Measurements from ENCODE around the gene POLR2H.

POLR2H gene

DNA sequence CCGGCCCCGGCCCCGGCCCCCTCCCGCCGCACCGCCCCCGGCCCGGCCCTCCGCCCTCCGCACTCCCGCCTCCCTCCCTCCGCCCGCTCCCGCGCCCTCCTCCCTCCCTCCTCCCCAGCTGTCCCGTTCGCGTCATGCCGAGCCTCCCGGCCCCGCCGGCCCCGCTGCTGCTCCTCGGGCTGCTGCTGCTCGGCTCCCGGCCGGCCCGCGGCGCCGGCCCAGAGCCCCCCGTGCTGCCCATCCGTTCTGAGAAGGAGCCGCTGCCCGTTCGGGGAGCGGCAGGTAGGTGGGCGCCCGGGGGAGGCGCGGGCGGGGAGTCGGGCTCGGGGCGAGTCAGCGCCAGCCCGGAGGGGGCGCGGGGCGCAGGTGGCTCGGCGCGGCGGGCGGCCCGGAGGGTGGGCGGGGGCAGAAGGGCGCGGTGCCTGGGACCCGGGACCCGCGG, 18.7 kb downstream of the POLR2H start:
- DNase-seq: peak in 37 of 42 donors; percentile 41 to 83 (median 67)
- intact Hi-C loops (cut with DNase I): no loop called here

DNA sequence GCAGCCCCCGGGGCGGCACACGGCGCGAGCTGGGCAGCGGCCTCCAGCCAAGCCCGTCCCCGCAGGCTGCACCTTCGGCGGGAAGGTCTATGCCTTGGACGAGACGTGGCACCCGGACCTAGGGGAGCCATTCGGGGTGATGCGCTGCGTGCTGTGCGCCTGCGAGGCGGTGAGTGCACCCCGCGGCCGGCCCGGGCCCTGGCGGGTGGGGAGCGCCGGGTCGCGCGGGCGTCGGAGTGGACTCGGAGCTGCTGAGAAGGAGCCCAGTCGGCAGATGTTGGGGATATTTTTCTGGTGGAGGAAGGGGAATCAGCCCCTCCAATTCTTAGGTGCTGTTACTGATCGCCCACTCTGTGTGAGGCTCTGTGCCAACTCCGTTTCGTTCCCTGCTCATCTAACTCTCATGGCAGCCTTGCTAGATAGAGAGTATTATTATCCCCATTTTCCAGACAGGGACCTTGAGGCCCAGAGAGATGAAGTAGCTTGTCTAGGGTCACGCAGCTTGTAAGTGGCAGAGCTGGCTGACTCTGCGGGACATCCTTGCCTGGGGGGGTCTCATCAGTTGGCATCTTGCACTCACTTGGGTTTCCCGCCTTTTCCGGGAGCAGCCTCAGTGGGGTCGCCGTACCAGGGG, 19.2 kb downstream of the POLR2H start:
- DNase-seq: peak in 2 of 42 donors; percentile 26 to 45
- intact Hi-C loops (cut with DNase I): no loop called here

DNA sequence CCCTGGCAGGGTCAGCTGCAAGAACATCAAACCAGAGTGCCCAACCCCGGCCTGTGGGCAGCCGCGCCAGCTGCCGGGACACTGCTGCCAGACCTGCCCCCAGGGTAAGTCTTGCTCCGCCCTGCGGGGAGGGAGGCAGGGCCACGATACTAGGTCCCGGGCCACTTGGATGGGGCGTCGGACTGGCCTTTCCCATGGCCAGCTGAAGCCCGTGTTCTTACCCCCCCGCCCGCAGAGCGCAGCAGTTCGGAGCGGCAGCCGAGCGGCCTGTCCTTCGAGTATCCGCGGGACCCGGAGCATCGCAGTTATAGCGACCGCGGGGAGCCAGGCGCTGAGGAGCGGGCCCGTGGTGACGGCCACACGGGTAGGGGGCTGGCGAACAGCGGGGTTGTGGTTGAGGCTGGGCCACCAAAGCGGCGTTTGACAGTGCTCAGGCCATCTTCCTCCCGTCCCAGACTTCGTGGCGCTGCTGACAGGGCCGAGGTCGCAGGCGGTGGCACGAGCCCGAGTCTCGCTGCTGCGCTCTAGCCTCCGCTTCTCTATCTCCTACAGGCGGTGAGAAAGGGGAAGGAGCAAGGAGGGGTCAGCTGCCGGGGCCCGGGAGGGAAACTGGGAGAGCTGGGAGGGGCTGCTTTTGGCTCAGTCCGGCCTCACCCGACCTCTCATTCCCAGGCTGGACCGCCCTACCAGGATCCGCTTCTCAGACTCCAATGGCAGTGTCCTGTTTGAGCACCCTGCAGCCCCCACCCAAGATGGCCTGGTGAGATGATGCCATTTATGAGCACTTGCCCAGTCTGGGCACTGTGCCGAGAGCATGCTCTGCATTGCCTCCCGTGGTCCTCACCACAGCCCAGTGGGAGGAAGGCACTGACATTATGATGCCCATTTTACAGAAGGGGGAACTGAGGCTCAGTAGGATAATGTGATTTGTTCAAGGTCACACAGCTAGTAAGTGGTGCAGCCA, 20.0 kb downstream of the POLR2H start:
- DNase-seq: peak in 1 of 42 donors; percentile 14
- intact Hi-C loops (cut with DNase I): no loop called here

DNA sequence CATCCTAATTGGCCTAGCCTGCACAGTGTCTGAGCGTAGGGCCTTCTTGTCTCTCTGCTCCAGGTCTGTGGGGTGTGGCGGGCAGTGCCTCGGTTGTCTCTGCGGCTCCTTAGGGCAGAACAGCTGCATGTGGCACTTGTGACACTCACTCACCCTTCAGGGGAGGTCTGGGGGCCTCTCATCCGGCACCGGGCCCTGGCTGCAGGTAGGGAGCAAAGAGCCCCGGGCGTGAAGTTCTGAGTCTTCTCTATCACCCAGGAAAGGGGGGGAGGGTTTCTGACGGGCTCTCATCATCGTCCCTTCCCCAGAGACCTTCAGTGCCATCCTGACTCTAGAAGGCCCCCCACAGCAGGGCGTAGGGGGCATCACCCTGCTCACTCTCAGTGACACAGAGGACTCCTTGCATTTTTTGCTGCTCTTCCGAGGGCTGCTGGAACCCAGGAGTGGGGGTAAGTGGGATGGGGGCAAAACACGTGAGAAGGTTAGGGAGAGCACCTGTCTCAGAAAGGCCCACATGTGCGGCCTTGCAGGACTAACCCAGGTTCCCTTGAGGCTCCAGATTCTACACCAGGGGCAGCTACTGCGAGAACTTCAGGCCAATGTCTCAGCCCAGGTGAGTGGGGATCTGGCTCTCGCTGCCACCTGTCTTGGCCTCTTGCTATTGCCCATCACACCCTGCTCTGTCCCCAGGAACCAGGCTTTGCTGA, 21.0 kb downstream of the POLR2H start:
- intact Hi-C loops (cut with DNase I): no loop called here

DNA sequence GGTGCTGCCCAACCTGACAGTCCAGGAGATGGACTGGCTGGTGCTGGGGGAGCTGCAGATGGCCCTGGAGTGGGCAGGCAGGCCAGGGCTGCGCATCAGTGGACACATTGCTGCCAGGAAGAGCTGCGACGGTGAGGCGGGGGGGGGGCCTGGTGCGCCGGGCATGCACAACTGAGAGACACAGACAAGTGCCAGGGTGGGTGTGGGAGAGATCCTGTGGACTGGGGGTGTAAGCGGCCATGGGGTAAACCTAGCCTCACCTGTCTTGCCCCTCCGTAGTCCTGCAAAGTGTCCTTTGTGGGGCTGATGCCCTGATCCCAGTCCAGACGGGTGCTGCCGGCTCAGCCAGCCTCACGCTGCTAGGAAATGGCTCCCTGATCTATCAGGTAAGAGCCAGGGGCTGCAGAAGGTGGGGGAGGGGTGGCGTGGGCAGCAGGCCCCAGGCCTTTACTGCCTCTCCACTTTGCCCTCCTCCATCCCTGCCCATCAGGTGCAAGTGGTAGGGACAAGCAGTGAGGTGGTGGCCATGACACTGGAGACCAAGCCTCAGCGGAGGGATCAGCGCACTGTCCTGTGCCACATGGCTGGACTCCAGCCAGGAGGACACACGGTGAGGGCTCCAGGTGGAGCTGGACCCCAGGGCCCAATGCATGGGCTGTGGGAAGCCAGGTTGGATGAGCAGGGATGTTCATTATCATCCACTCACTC, 21.7 kb downstream of the POLR2H start:
- DNase-seq: peak in 1 of 42 donors; percentile 16
- intact Hi-C loops (cut with DNase I): no loop called here

More for the DNA sequence above, 21.0 kb downstream of the POLR2H start:
- DNase-seq: peak in 2 of 42 donors; percentile 15 to 19

DNA sequence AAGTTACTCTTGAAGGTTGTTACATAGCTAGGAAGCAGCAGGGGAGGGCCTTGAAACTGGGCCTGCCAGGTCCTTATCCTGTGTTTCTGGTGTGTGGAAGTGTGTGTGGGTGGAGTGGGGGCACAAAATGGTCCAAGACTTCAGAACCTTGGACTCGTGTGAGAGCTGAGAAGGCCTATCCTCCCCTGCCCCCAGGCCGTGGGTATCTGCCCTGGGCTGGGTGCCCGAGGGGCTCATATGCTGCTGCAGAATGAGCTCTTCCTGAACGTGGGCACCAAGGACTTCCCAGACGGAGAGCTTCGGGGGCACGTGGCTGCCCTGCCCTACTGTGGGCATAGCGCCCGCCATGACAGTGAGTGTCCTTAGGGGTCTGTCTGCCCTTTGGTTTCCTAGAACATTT, 22.8 kb downstream of the POLR2H start:
- intact Hi-C loops (cut with DNase I): no loop called here
- peak in 1 of 42 donors; percentile 16 for DNase-seq

DNA sequence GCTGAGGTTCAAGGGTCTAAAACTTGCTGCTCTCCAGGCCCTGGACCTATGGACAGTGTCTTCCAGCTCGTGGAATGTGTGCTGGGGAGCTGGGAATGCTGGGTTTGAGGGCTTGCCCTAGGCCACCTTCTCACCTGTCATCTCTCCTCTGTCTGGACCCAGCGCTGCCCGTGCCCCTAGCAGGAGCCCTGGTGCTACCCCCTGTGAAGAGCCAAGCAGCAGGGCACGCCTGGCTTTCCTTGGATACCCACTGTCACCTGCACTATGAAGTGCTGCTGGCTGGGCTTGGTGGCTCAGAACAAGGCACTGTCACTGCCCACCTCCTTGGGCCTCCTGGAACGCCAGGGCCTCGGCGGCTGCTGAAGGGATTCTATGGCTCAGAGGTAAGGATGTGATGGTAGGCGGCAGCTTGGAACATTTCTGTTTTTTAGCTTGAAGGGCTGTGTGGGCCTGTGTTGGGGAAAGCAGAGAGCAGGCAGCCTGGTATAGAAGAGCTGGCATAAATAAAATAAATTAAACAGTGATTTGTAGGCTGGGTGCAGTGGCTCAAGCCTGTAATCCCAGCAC, 23.4 kb downstream of the POLR2H start:
- intact Hi-C loops (cut with DNase I): no loop called here
- DNase-seq: peak in 13 of 42 donors; percentile 5 to 75 (median 40)

DNA sequence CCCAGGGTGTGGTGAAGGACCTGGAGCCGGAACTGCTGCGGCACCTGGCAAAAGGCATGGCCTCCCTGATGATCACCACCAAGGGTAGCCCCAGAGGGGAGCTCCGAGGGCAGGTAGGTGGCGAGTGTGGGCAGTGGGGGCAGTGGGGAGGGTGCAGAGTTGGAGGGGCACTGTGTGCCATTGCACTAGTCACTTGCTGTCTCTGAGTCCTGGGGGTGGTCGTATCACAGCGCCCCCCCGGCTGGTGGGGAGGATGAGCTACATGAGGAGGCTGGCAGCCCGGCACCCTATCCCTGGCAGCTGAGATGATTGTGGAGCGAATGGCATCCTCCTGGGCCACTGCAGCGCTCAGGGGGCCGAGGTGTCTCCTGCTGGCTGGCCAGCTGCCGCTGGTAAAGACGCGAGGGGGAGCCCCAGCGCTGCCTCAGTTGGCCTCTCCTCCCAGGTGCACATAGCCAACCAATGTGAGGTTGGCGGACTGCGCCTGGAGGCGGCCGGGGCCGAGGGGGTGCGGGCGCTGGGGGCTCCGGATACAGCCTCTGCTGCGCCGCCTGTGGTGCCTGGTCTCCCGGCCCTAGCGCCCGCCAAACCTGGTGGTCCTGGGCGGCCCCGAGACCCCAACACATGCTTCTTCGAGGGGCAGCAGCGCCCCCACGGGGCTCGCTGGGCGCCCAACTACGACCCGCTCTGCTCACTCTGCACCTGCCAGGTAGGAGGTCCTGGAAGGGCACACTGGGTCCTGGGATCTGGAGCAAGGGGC, 24.7 kb downstream of the POLR2H start:
- intact Hi-C loops (cut with DNase I): no loop called here
- DNase-seq: peak in 2 of 42 donors; percentile 23 to 26

DNA sequence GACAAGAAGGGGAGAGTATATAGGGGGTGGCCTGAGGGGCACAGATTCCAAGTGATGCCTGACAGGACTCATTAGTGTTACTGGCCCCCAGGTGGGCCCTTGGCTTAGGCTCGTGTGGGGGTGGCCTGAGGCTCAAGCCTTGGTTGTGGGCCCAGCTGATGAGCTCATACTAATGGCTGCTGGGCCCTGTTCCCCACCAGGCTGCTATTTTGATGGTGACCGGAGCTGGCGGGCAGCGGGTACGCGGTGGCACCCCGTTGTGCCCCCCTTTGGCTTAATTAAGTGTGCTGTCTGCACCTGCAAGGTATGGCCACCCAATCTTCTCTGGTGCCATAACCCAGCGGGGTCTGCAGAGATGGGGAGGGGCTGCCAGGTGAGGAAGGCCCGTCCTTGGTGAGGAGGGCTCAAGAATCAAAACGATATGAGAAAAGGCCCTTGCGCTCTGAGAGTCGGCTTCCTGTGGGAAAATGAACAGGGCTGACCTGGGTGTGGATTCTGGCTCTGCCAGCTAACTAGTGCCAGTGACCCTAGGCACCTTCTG, 25.7 kb downstream of the POLR2H start:
- intact Hi-C loops (cut with DNase I): no loop called here
- DNase-seq: peak in 1 of 42 donors; percentile 7

DNA sequence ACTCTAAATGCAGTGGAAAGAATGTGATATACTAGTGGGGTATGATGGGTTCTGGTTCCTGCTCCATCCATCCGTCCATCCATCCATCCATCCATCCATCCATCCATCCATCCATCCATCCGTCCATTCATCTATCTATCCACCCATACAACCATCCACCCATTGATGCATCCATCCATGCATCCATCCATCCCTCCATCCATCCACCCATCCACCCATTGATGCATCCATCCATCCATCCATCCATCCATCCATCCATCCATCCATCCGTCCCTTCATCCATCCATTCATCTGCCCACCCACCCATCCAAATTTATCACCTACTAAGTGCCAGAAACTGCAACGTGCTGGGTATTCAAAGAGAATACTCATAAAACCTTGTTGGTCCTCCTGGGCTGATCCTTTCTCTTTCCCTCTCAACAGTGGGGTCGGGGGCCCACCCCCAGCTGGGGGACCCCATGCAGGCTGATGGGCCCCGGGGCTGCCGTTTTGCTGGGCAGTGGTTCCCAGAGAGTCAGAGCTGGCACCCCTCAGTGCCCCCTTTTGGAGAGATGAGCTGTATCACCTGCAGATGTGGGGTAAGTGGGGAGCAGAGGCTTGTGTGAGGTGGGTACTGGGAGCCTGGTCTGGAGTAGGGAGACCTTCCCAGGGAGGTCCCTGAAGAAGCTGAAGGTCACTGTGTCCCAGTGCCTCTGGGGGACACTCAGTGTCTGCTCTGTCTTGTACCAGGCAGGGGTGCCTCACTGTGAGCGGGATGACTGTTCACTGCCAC, 26.8 kb downstream of the POLR2H start:
- intact Hi-C loops (cut with DNase I): no loop called here

DNA sequence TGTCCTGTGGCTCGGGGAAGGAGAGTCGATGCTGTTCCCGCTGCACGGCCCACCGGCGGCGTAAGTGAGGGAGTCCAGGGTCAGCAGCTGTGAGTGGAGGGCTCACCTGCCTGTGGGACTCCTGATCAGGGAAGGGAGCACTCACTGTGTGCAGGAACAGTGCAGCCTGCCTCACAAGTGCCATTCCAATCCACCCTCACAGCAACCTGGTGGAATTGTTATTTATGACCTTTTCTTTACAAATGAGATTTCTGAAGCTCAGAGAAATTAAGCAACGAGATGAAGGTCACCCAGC, 27.4 kb downstream of the POLR2H start:
- DNase-seq: no peak
- intact Hi-C loops (cut with DNase I): no loop called here

More for the DNA sequence above, 26.8 kb downstream of the POLR2H start:
- DNase-seq: no peak

DNA sequence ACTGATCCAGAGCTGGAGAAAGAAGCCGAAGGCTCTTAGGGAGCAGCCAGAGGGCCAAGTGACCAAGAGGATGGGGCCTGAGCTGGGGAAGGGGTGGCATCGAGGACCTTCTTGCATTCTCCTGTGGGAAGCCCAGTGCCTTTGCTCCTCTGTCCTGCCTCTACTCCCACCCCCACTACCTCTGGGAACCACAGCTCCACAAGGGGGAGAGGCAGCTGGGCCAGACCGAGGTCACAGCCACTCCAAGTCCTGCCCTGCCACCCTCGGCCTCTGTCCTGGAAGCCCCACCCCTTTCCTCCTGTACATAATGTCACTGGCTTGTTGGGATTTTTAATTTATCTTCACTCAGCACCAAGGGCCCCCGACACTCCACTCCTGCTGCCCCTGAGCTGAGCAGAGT, 27.9 kb downstream of the POLR2H start:
- intact Hi-C loops (cut with DNase I): no loop called here

DNA sequence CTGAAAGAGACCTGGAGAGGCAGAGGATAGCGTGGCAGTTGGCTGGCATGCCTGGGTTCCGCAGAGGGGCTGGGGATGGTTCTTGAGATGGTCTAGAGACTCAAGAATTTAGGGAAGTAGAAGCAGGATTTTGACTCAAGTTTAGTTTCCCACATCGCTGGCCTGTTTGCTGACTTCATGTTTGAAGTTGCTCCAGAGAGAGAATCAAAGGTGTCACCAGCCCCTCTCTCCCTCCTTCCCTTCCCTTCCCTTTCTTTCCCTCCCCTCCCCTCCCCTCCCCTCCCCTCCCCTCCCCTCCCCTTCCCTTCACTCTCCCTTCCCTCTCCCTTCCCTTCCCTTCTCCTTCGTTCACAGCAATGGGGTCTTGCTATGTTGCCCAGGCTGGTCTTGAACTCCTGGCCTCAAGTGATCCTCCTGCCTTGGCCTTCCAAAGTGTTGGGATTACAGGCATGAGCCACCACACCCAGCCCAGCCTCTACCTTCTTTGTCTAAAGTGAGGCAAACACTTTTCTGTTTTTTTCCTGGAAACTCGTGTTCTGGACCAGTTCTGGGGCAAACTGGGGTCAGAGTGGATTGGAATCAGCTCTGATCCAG, 28.5 kb downstream of the POLR2H start:
- no peak for DNase-seq
- intact Hi-C loops (cut with DNase I): no loop called here

More for the DNA sequence above, 27.9 kb downstream of the POLR2H start:
- DNase-seq: no peak

DNA sequence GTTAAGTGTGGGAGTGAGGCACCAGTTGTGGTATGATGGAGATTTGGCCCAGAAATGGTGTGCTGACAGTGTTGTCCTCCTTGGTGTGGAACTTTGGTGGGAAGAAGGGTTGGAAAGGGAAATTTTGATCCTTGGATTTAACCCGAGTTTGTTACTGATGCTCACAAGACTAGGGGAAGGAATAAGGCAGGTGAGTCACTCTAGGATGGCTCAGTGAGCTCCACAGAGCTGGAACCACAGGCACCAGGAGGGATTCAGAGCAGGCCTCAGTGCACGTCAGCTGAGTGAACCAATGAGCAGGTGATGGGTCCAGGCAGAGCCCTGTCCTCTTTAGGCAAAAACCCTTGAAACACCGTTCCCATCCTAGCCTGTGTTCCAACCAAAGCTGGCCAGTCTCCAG, 29.8 kb downstream of the POLR2H start:
- no peak for DNase-seq
- intact Hi-C loops (cut with DNase I): no loop called here

DNA sequence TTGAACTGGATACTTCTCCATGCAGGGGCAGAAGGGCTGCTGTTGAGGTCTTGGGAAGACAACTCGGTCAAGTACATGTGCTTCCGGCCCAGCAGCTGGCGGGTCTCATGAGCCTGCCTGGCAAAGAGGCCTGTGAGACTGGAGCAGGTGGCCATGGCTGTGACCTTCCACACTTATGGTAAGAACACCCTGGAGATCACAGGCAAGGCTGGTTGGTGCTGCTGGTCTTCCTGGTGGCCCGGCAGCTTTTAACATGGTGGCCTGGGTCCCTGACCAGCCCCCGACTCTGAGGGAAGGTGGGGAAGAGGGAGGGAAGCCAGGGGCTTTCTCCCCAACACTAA, 33.8 kb downstream of the POLR2H start:
- intact Hi-C loops (cut with DNase I): no loop called here

DNA sequence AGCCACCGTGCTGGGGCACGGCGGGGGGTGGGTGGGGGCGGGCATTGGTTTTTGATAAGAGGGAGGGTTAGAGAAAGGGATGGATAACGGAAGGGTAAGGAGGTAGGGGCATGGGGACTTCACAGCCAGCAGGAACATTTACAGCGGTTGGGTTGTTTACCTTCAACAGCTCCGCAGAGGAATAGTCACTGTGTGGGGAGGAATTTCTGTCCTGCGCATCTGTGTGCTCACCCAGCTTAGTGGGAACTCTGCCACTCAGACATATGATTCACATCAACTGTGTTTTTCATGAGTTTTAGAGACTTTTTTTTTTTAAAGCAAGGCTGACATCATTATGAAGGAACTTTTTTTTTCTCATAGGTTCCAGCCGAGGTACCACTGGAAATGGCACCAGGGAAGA, 37.9 kb downstream of the POLR2H start:
- peak in 5 of 42 donors; percentile 3 to 32 (median 26) for DNase-seq
- intact Hi-C loops (cut with DNase I): no loop called here

More for the DNA sequence above, 33.8 kb downstream of the POLR2H start:
- no peak for DNase-seq

Measured in head of caudate nucleus (tissue), 42 donors.